ENCODE results near the gene ZNF813. TPM values are rescaled to one million over a fixed set of nuclear protein-coding genes. Genes with fewer than 3 reads are reported as not detected.

ZNF813 gene
- polyA plus RNA-seq, 1 donor from 2014 or later: 1.9 TPM

DNA sequence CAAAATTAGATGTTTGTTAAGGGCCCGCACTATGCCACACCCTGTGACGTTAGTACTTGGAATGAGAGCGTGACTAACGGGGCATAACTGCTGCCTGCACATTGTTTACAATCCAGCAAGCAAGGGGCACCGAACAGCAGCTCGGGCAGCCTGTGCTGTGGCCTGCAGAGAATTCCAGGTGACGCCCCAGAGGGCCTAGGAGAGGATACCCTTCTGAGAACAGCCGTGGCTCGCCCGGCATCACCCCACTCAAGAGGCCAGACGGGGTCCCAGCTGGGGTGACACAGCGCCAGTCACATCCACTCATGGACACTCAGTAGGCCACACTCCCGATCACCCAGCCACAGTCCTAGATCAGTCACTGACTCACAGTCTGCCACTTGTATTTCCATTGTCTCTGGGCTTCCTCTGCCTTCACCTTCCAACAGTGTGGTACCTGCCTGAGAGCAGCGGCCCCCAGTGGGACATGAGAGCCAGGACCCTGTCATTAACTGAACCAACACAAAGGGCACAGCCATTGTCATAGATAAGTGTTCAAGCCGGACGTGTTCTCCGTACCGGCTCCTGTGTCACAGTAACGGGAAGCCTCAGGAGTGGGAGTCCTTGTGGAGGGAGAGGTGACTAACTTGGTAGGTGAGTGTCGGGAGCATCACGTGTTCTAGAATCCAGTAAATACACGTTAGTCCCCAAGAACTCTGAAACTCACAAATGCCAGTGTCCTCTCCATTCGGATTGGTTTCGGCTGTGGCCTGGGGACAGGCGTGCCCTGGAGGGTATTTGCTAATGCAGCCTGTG, 77.9 kb downstream of the ZNF813 start:
- Histone ChIP-seq H3K4me3 (ENCODE audit: low read length) (no peak overlapping the region), H4K20me1 (ENCODE audit: insufficient read depth) (no peaks in the 10 kb centered on the region), H3K27ac (ENCODE audit: low read length) (no peak overlapping the region), H3K9me2 (ENCODE audit: insufficient read depth, low read length) (no peaks in the 10 kb centered on the region), H3K79me2 (replicated peaks; ENCODE audit: insufficient read depth, low read length) (no peaks in the 10 kb centered on the region), H3F3A (ENCODE audit: insufficient read depth, low read length, poor library complexity, severe bottlenecking) (no peaks in the 10 kb centered on the region), H3K9ac (ENCODE audit: low read length) (no peak overlapping the region), H3K9me3 (ENCODE audit: low read length) (no peaks in the 10 kb centered on the region), H3K4me2 (ENCODE audit: low read length) (no peak overlapping the region), H3K36me3 (ENCODE audit: insufficient read depth, low read length) (no peaks in the 10 kb centered on the region), H3K27me3 (ENCODE audit: insufficient read depth, low read depth, low read length) (no peaks in the 10 kb centered on the region), H2AFZ (ENCODE audit: low read depth, low read length) (no peak overlapping the region)
- TF ChIP-seq, protein P1, sequence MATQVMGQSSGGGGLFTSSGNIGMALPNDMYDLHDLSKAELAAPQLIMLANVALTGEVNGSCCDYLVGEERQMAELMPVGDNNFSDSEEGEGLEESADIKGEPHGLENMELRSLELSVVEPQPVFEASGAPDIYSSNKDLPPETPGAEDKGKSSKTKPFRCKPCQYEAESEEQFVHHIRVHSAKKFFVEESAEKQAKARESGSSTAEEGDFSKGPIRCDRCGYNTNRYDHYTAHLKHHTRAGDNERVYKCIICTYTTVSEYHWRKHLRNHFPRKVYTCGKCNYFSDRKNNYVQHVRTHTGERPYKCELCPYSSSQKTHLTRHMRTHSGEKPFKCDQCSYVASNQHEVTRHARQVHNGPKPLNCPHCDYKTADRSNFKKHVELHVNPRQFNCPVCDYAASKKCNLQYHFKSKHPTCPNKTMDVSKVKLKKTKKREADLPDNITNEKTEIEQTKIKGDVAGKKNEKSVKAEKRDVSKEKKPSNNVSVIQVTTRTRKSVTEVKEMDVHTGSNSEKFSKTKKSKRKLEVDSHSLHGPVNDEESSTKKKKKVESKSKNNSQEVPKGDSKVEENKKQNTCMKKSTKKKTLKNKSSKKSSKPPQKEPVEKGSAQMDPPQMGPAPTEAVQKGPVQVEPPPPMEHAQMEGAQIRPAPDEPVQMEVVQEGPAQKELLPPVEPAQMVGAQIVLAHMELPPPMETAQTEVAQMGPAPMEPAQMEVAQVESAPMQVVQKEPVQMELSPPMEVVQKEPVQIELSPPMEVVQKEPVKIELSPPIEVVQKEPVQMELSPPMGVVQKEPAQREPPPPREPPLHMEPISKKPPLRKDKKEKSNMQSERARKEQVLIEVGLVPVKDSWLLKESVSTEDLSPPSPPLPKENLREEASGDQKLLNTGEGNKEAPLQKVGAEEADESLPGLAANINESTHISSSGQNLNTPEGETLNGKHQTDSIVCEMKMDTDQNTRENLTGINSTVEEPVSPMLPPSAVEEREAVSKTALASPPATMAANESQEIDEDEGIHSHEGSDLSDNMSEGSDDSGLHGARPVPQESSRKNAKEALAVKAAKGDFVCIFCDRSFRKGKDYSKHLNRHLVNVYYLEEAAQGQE (IDR thresholded peaks at IDR 0.05; ENCODE audit: borderline replicate concordance): no peak
- TF ChIP-seq, protein P2, sequence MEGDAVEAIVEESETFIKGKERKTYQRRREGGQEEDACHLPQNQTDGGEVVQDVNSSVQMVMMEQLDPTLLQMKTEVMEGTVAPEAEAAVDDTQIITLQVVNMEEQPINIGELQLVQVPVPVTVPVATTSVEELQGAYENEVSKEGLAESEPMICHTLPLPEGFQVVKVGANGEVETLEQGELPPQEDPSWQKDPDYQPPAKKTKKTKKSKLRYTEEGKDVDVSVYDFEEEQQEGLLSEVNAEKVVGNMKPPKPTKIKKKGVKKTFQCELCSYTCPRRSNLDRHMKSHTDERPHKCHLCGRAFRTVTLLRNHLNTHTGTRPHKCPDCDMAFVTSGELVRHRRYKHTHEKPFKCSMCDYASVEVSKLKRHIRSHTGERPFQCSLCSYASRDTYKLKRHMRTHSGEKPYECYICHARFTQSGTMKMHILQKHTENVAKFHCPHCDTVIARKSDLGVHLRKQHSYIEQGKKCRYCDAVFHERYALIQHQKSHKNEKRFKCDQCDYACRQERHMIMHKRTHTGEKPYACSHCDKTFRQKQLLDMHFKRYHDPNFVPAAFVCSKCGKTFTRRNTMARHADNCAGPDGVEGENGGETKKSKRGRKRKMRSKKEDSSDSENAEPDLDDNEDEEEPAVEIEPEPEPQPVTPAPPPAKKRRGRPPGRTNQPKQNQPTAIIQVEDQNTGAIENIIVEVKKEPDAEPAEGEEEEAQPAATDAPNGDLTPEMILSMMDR (IDR thresholded peaks at IDR 0.05; ENCODE audit: poor library complexity, severe bottlenecking): no peak
- TF ChIP-seq EP300 (conservative IDR thresholded peaks at IDR 0.05; ENCODE audit: poor library complexity, severe bottlenecking) (no peak), SMC3 (conservative IDR thresholded peaks at IDR 0.05; ENCODE audit: poor library complexity) (no peak), EZH2 (IDR thresholded peaks at IDR 0.05; ENCODE audit: borderline replicate concordance, insufficient read depth, low read length, poor library complexity, severe bottlenecking) (no peak), TAF1 (IDR thresholded peaks at IDR 0.05; ENCODE audit: low read depth) (no peak), POLR2AphosphoS5 (IDR thresholded peaks at IDR 0.05) (no peak), RAD21 (conservative IDR thresholded peaks at IDR 0.05) (no peak), MXI1 (conservative IDR thresholded peaks at IDR 0.05; ENCODE audit: poor library complexity, severe bottlenecking) (no peak)

Other genes with a start within 250 kb of the ZNF813 start
- 35.4 and 39.4 TPM in 2 replicates for gene ZNF677, start 212.9 kb upstream of the ZNF813 start, polyA plus RNA-seq
- gene VN1R2, start 209.4 kb upstream of the ZNF813 start, polyA plus RNA-seq: not detected in 2 replicates
- gene VN1R4, start 200.0 kb upstream of the ZNF813 start, polyA plus RNA-seq: not detected in 2 replicates
- 6.1 and 6.8 TPM in 2 replicates for gene ZNF845, start 134.0 kb upstream of the ZNF813 start, polyA plus RNA-seq
- gene ZNF525, start 102.0 kb upstream of the ZNF813 start, polyA plus RNA-seq: 2.8 and 5.1 TPM in 2 replicates
- 7.5 and 8.7 TPM in 2 replicates for gene ZNF765, start 72.6 kb upstream of the ZNF813 start, polyA plus RNA-seq
- 11.4 and 16.8 TPM in 2 replicates for gene ZNF761, start 35.7 kb upstream of the ZNF813 start, polyA plus RNA-seq
- gene ZNF331, start 70.4 kb downstream of the ZNF813 start, polyA plus RNA-seq: 10.7 and 13.3 TPM in 2 replicates
- gene DPRX, start 164.3 kb downstream of the ZNF813 start, polyA plus RNA-seq: not detected in 2 replicates